NCI-H774 (cell line): ENCODE results near the gene ANKLE1.
"Not testable (repeated sequence)": the region's sequence is repeated elsewhere in the genome, so short reads cannot be mapped to it uniquely, and the experiment has no call there.

Experiments used
- DNase-seq: peaks from one replicate; lab custom pipeline; 2025; lab: John Stamatoyannopoulos, UW

The ANKLE1 gene

DNA sequence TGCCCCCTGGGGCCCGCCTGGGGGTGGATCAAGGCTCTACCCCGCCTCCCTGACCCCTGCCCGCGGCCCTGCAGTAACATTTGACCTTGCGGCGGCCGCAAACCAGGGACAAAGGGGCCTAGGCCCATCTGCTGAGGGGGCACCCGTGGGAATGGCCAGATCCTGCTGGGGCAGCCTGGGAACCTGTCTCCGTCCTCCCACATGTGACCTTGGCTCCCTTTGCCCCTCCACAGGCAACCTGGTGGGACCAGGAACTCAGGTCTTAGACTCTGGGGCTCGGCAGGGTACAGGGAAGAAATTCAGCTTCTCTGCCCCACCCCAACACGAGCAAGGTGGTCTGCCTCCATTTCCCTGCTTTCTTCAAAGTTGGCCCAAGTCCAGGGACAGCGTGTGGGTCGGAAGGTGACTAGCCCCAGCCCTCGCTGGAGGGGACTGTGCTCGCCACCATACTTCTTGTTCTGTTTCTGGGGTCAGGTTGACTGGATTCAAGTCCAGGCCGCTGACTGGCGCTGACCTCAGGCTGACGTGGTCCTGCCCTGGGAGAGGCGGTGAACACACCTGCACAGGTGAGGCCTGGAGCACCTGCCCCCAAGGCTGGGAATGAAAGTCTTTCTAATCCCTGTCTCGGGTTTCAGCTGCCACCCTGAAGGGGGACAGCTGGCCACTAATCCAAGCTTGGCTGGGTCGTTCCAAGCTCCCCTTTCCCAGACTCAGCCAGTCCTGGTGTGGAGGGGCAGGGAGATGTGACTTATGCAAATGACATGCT lies 33.5 kb upstream of the ANKLE1 start:
- DNase-seq: no peak

- DNase-seq: no peak
These were observed 31.7 kb upstream of the ANKLE1 start for GRCh38 chr19:17249887-17250548.

GRCh38 chr19:17254636-17255035 lies 27.1 kb upstream of the ANKLE1 start:
- DNase-seq: no peak

- DNase-seq: peak; percentile 10
These were observed 26.5 kb upstream of the ANKLE1 start for GRCh38 chr19:17255150-17255621.

DNA sequence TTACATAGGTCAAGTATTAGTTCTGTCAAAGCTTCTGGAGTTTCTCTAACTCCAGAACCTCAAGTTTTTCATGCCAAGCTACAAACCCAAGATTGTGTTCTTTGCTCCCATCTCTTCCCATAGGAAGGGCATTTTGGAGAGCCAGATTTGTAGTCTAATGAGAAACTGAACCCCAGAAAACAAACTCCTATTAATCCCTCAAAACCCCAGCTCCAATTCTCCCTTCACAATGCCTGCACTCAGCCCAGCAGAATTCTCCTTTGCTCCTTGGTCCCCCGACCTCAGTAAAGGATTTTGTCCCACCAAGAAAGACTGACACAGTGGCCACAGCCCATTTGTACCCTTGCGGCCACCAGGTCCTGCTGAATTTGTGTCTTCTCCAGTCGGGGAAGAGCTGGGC lies 25.6 kb upstream of the ANKLE1 start:
- no peak for DNase-seq

DNA sequence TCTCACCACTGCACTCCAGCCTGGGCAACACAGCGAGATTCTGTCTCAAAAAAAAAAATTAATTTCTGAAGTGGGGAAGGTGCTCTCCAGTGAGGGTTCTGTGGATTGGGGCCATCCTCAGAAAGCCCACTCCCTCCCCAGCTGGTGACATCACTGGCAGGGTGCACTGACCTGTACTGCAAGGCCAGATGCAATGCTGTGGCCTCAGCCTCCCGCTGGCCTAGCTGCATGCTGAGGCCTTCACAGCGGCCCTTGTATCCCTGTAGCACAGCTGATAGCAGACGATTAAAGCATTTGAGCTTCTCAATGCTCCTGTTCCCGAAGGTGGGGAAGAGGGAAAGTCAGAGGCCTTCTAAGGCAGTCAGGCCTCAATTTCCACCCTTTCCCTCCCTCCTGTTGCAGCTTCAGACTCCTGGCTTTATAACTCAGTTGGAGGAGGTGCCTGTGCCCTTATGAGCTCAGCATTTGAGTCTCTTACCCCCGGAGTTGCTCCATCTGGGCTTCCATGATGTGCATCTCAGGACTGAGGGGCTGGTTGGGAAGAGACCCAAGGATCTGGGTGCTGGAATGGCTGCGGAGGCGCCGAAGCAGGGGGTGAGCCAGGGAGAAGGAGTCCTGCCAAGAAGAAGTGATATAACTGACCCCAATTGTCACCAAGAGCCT lies 22.5 kb upstream of the ANKLE1 start:
- DNase-seq: no peak

GRCh38 chr19:17259934-17260333 lies 21.8 kb upstream of the ANKLE1 start:
- DNase-seq: no peak

DNA sequence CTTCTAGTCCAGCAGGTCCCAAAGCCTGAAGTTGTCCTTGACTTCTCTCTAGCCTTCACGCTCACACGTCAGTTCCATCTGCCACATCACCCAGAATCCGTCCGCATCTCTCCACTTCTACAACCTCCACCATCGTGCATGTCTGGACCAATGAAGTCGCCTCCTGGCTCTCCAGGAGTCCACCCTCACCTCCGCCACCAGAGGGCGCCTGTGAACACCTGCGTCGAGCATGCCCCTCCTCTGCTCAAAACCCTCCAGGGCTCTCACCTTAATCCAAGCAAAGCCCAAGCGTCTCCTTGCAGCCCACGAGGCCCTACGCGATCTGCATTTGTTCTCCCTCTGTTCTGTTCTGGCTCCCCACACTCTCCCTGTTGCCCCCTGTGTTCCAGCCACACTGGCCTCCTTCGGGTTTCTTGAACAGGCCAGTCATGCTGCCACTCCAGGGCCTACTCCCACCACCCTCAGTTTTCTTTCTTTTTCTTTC lies 20.8 kb upstream of the ANKLE1 start:
- DNase-seq: peak; percentile 81

- no peak for DNase-seq
These were observed 19.1 kb upstream of the ANKLE1 start for GRCh38 chr19:17262557-17262956.

- no peak for DNase-seq
These were observed 17.7 kb upstream of the ANKLE1 start for GRCh38 chr19:17263712-17264640.

GRCh38 chr19:17264641-17264979 lies 17.1 kb upstream of the ANKLE1 start, which contains the start of gene USHBP1:
Gene USHBP1, minus strand, starts transcription at chr19:17264745. Its CDS starts 446 bp downstream, at chr19:17264299.
- DNase-seq: no peak

GRCh38 chr19:17266026-17266425 lies 15.7 kb upstream of the ANKLE1 start:
- DNase-seq: no peak

GRCh38 chr19:17266589-17266974 lies 15.1 kb upstream of the ANKLE1 start:
- DNase-seq: no peak

DNA sequence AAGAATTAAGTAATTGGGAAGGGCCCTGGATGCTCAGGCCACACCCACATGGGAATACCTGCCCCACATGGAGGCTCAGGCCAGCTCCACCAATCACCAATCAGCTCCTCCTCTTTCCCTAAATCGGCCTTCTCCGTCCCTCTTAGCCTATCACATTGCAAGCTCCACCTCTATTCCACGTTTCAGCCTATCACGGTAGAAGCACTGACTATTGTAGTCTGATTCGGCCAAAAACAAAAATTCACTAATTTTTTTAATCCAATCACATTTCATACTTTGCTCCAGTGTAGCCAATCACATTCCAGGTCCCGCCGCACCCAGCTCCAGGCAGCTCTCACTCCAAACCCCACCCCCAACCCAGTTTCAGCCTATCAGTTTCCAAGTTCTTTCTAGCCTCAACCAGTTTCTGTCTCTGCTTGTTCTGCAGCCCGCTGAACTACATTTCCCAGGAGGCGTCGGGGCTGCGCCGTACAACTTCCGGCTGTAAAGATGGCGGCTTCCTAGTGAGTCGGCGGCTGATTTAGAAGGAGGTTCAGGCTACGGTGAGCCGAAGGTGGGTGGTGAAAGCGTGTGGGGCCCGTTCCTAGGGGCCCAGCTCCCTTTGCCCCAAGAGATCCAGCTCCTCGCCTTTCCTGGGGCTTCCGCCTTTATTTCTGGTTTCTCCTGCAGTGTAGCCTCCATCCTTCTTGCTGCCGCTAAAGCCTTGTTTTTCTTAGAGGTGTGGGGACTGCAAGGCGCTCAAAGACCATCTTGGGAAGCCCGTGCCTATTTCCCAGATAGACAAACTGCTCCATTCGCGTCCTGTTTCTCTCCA lies 14.5 kb upstream of the ANKLE1 start, which contains the start of gene BABAM1:
TSS of gene BABAM1 (plus strand) at position 469 of the 814 bp plus-strand sequence. CDS start 1,364 bp downstream, outside the sequence.
- DNase-seq: peak; percentile 95

GRCh38 chr19:17268754-17269153 lies 12.9 kb upstream of the ANKLE1 start:
- DNase-seq: no peak

DNA sequence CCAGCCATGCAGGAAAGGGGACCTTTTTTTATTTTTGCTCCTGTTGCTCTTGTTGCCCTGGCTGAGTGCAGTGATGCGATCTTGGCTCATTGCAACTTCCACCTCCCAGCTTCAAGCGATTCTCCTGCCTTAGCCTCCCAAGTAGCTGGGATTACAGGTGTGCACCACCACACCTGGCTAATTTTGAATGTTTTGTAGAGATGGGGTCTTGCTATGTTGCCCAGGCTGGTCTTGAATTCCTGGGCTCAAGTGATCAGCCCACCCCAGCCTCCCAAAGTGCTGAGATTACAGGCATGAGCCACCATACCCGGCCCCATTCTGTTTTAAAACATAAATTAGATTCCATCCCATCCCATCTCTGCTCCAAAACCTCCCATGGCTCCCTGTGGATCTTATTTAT lies 6.8 kb upstream of the ANKLE1 start:
- not testable (repeated sequence) for DNase-seq

GRCh38 chr19:17275441-17276175 lies 6.1 kb upstream of the ANKLE1 start:
- DNase-seq: no peak

DNA sequence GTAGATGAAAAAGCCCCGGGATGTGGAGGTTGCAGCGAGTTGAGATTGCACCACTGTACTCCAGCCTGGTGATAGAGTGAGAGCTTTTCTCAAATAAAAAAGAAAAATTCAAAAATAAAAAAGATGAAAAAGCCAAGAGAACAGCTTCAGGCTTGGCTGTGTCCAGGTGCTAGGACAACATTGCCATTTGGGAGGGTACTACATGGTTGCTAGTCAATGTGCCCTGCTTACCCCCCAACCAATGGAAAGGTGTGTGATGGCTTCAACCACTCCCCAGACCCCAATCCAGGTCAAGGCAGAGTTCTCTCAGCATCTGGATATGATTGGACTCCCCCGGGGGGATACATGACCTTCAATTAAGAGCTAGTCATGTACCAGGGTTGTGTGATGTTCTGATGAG lies 2.3 kb upstream of the ANKLE1 start:
- DNase-seq: no peak

DNA sequence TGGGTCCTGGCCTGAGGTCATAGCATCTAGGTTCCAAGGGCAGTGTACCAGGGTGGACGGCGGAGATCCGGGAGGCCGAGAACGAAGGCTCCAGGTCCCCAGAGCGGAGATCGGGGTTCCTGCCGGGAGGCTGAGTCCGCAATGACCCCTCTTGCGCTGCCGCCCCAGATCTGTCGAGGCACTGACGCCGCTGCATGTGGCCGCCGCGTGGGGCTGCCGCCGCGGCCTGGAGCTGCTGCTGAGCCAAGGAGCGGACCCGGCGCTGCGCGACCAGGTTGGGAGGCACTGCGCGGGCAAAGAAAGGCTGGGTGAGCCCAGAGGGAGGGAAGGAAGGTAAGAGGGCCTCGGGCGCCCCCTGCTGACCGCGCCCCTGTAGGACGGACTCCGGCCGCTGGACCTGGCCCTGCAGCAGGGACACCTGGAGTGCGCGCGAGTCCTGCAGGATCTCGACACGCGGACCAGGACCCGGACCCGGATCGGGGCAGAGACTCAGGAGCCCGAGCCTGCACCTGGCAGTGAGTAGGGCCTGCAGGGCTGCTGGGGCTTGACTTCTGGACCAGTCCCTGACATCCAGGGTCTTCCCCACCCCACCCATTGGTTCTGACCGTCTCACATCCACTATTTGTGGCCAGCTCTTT lies 906 bp downstream of the ANKLE1 start:
- DNase-seq: peak; percentile 75
